Adrenal gland (tissue), 5 donors: Measurements from ENCODE around the gene TTF2.

Experiments
- CTCF ChIP-seq, 6 experiments: fragments of 450-650 bp in 4 of 6; fragments of 200-600 bp in 2 of 6; sonication (generic) in 1 of 6; IDR thresholded peaks; 1 replicate in 5 of 6; 2 replicates in 1 of 6; pipeline versions ENCODE4 v1.5.1 to v1.8.0; 2016 to 2021; ENCODE audit warnings: antibody characterized with exemption in 6 of 6, mild to moderate bottlenecking in 2 of 6, moderate library complexity in 1 of 6
- POLR2A ChIP-seq, 2 donors: fragments of 450-650 bp; IDR thresholded peaks; one replicate each; pipeline ENCODE4 v1.6.1; 2017; ENCODE audit warnings: antibody characterized with exemption in 2 of 2, mild to moderate bottlenecking in 2 of 2, moderate library complexity in 1 of 2
- donor health status: DM: no; HTN: no; CAD: no.

- TF ChIP-seq POLR2A (IDR thresholded peaks at IDR 0.05) (no peak), CTCF (IDR thresholded peaks at IDR 0.05) (no peak)
Observed at GRCh38 chr1:117135329-117135728, 75.2 kb downstream of the TTF2 start.
